ENCODE measurements around the gene ZNF609. TPM values are rescaled to one million over a fixed set of nuclear protein-coding genes. Genes with fewer than 3 reads are reported as not detected.

The ZNF609 gene
- total RNA-seq, 2 donors from 2014 or later = 17.9 to 22.7 TPM

GRCh38 chr15:64647367-64647766, 187.0 kb downstream of the ZNF609 start:
- Histone ChIP-seq H3K9me3 (no peaks in the 10 kb centered on the region), H3K27ac (no peak overlapping the region), H3K36me3 (replicated peaks in 1 of 2; ENCODE audit: insufficient read depth in 1 of 2, low read depth in 2 of 2) (no peaks in the 10 kb centered on the region), H3K4me1 (peaks cover 31% of the 10 kb centered on the region), H3K27me3 (no peaks in the 10 kb centered on the region), H3K4me3 (no peak overlapping the region)
- TF ChIP-seq POLR2A (IDR thresholded peaks at IDR 0.05) = no peak
- TF ChIP-seq CTCF (IDR thresholded peaks at IDR 0.05) = no peak
- DNase-seq = no peak
- no peak for ATAC-seq
- WGBS, 2 donors = 91 to 98% methylated on average over 1 of the region's 1 CpG
- intact Hi-C loops (cut with DNase I) = no loop called here

GRCh38 chr15:64650552-64650951, 190.2 kb downstream of the ZNF609 start:
- WGBS, 2 donors = 83% methylated on average over 1 of the region's 1 CpG
- Histone ChIP-seq H3K36me3 (replicated peaks in 1 of 2; ENCODE audit: insufficient read depth in 1 of 2, low read depth in 2 of 2) (no peaks in the 10 kb centered on the region), H3K27ac (no peak overlapping the region), H3K27me3 (no peaks in the 10 kb centered on the region), H3K4me1 (peaks cover 23% of the 10 kb centered on the region), H3K4me3 (no peak overlapping the region), H3K9me3 (no peaks in the 10 kb centered on the region)
- ATAC-seq (no peak), DNase-seq (no peak)
- TF ChIP-seq POLR2A (IDR thresholded peaks at IDR 0.05) (no peak), CTCF (IDR thresholded peaks at IDR 0.05) (no peak)
- intact Hi-C loops (cut with DNase I) = no loop called here

GRCh38 chr15:64651601-64652191, 191.3 kb downstream of the ZNF609 start:
- ATAC-seq (peak; percentile 59), DNase-seq (peak in 2 of 4 donors; percentile 25 to 31)
- intact Hi-C loops (cut with DNase I) = no loop called here
- H3K27me3 ChIP-seq = no peaks in the 10 kb centered on the region
- H3K4me3 ChIP-seq = no peak overlapping the region
- peaks cover 23% of the 10 kb centered on the region for H3K4me1 ChIP-seq
- H3K9me3 ChIP-seq = no peaks in the 10 kb centered on the region
- TF ChIP-seq CTCF (IDR thresholded peaks at IDR 0.05) (no peak), POLR2A (IDR thresholded peaks at IDR 0.05) (no peak)
- H3K36me3 ChIP-seq (replicated peaks in 1 of 2; ENCODE audit: insufficient read depth in 1 of 2, low read depth in 2 of 2) = no peaks in the 10 kb centered on the region
- peak overlapping the region in 3 of 4 donors; percentile 13 to 66 (median 15) for H3K27ac ChIP-seq
- WGBS, 2 donors = 38 to 44% methylated on average over 4 of the region's 4 CpGs

- H3K27ac ChIP-seq = no peak overlapping the region
- 46 to 55% methylated on average over 3 of the region's 3 CpGs for WGBS, 2 donors
- no peaks in the 10 kb centered on the region for H3K27me3 ChIP-seq
- H3K4me3 ChIP-seq = no peak overlapping the region
- H3K9me3 ChIP-seq = no peaks in the 10 kb centered on the region
- H3K4me1 ChIP-seq = peaks cover 17% of the 10 kb centered on the region
- H3K36me3 ChIP-seq (replicated peaks in 1 of 2; ENCODE audit: insufficient read depth in 1 of 2, low read depth in 2 of 2) = no peaks in the 10 kb centered on the region
- ATAC-seq (no peak), DNase-seq (no peak)
- intact Hi-C loops (cut with DNase I) = no loop called here
- TF ChIP-seq CTCF (IDR thresholded peaks at IDR 0.05) (peak in 6 of 7 experiments; percentile 20 to 53 (median 39)), POLR2A (IDR thresholded peaks at IDR 0.05) (no peak)
Observed at GRCh38 chr15:64653757-64654156, 193.4 kb downstream of the ZNF609 start.

GRCh38 chr15:64656508-64656907, 196.1 kb downstream of the ZNF609 start:
- no peak overlapping the region for H3K4me3 ChIP-seq
- no peaks in the 10 kb centered on the region for H3K36me3 ChIP-seq (replicated peaks in 1 of 2; ENCODE audit: insufficient read depth in 1 of 2, low read depth in 2 of 2)
- H3K27me3 ChIP-seq = no peaks in the 10 kb centered on the region
- H3K27ac ChIP-seq = no peak overlapping the region
- no peak for ATAC-seq
- TF ChIP-seq CTCF (IDR thresholded peaks at IDR 0.05) = no peak
- TF ChIP-seq POLR2A (IDR thresholded peaks at IDR 0.05) = no peak
- DNase-seq = no peak
- H3K9me3 ChIP-seq = no peaks in the 10 kb centered on the region
- WGBS, 2 donors = 82 to 93% methylated on average over 2 of the region's 2 CpGs
- intact Hi-C loops (cut with DNase I) = no loop called here
- peaks cover 12% of the 10 kb centered on the region for H3K4me1 ChIP-seq

Data from body of pancreas (tissue), 4 donors.